ENCODE measurements around the gene LMCD1. TPM values are rescaled to one million over a fixed set of nuclear protein-coding genes. Genes with fewer than 3 reads are reported as not detected.

LMCD1 gene
- total and polyA plus RNA-seq, 2 of the 8 experiments (the other 6 are each of a cell fraction or from before 2014, with no cell fraction given), result 12.3 to 26.5 TPM

- no peak for TF ChIP-seq CHD7 (IDR thresholded peaks at IDR 0.05; ENCODE audit: insufficient replicate concordance, low read length)
- no peak for TF ChIP-seq SRF (IDR thresholded peaks at IDR 0.05; ENCODE audit: low read depth, low read length)
- no peak for TF ChIP-seq HDAC6 (IDR thresholded peaks at IDR 0.05; ENCODE audit: low read depth, low read length)
- TF ChIP-seq KDM4A (IDR thresholded peaks at IDR 0.05; ENCODE audit: low read depth, low read length, severe bottlenecking), result no peak
- TF ChIP-seq TEAD4 (IDR thresholded peaks at IDR 0.05; ENCODE audit: low read depth, low read length), result no peak
These were observed 61.5 kb downstream of the LMCD1 start (continued) for GRCh38 chr3:8563146-8563545.

Measured in H1 (cell line).